Hepatocyte (in vitro differentiated cells): Measurements from ENCODE around the gene GALNT14.

Source experiments
- CTCF ChIP-seq: fragments of 200-600 bp; sonication (generic); IDR thresholded peaks from 2 replicates; pipeline ENCODE4 v1.5.1; 2016; ENCODE audit warnings: antibody characterized with exemption, mild to moderate bottlenecking; ENCODE audit not compliant: poor library complexity
- EZH2 ChIP-seq: fragments of 200-600 bp; sonication (generic); IDR thresholded peaks from 2 replicates; pipeline ENCODE4 v1.6.1; 2016; ENCODE audit warnings: antibody characterized with exemption, mild to moderate bottlenecking, borderline replicate concordance
- EZH2phosphoT487 ChIP-seq: fragments of 200-600 bp; sonication (generic); IDR thresholded peaks from one replicate; pipeline ENCODE4 v1.6.1; 2018; ENCODE audit warnings: antibody characterized with exemption, mild to moderate bottlenecking, low read depth, moderate library complexity; ENCODE audit not compliant: unreplicated experiment, severe bottlenecking

GRCh38 chr2:30965022-30965531 lies 173.2 kb downstream of the GALNT14 start:
- TF ChIP-seq CTCF (no peak), EZH2phosphoT487 (no peak), EZH2 (no peak)
